Body of pancreas (tissue), 4 donors: Measurements from ENCODE around the gene LDLRAD4. TPM values are rescaled to one million over a fixed set of nuclear protein-coding genes. Genes with fewer than 3 reads are reported as not detected.

Experiments used
- ATAC-seq: fragments of 150-250 bp; one replicate; pipeline ENCODE4 v1.9.1; 2016
- DNase-seq, 4 donors: peaks; one replicate each; pipeline ENCODE4 v3.0.0-alpha.2; 2019
- H3K27ac ChIP-seq, 4 donors: fragments of 200-600 bp; sonication (generic); 1 replicate in 3 of 4; 2 replicates in 1 of 4; pipeline versions ENCODE4 v1.5.1 to v1.6.1; 2016 to 2019; ENCODE audit warnings: mild to moderate bottlenecking in 1 of 4, mixed read lengths in 1 of 4, moderate library complexity in 1 of 4
- H3K27me3 ChIP-seq, 2 donors: fragments of 200-600 bp; sonication (generic); one replicate each; pipeline ENCODE4 v1.6.0; 2016; ENCODE audit warnings: mild to moderate bottlenecking in 1 of 2
- H3K36me3 ChIP-seq, 2 donors: fragments of 200-600 bp; sonication (generic); replicated peaks in 1 of 2; 2 replicates each; pipeline ENCODE4 v1.5.1; 2016; ENCODE audit warnings: low read depth in 2 of 2; ENCODE audit not compliant: insufficient read depth in 1 of 2
- H3K4me1 ChIP-seq: fragments of 200-600 bp; sonication (generic); one replicate; pipeline ENCODE4 v1.6.0; 2016
- H3K4me3 ChIP-seq, 2 donors: fragments of 200-600 bp; sonication (generic); 1 replicate in 1 of 2; 2 replicates in 1 of 2; pipeline ENCODE4 v1.5.1; 2016 to 2019
- H3K9me3 ChIP-seq, 3 donors: fragments of 200-600 bp; sonication (generic); 1 replicate in 2 of 3; 2 replicates in 1 of 3; pipeline ENCODE4 v1.5.1; 2016
- POLR2A ChIP-seq, 3 donors: fragments of 450-650 bp; IDR thresholded peaks; one replicate each; pipeline ENCODE4 v1.6.1; 2016; ENCODE audit warnings: antibody characterized with exemption in 3 of 3, mild to moderate bottlenecking in 2 of 3
- WGBS, 2 donors: methylation state at CpG; one replicate each; pipeline ENCODE4 v1.1.5; 2017; 5-methylcytosine and 5-hydroxymethylcytosine counted together
- intact Hi-C: fragments of 100-400 bp; cut with DNase I; formaldehyde crosslinking; loops from one replicate; pipeline ENCODE4 v1.15.1; 2023
- total RNA-seq, 2 donors: library from RNA; depleted of rRNA; stranded (reverse); fragments of >200 nt; gene quantifications; one replicate each; pipeline ENCODE4 v1.1.0, GENCODE V29; 2016
- TF ChIP-seq, protein P1 (sequence below), 7 experiments: fragments of 450-650 bp in 4 of 7; fragments of 200-600 bp in 3 of 7; sonication (generic) in 3 of 7; IDR thresholded peaks; one replicate each; pipeline ENCODE4 v1.5.1; 2016 to 2019; ENCODE audit warnings: antibody characterized with exemption in 7 of 7

The LDLRAD4 gene
- total RNA-seq, 2 donors from 2014 or later = 8.6 to 35.9 TPM

- no peak for ATAC-seq
- Histone ChIP-seq H3K4me3 (no peak overlapping the region), H3K27ac (no peak overlapping the region), H3K36me3 (no peaks in the 10 kb centered on the region), H3K4me1 (peaks cover 18% of the 10 kb centered on the region), H3K9me3 (no peaks in the 10 kb centered on the region), H3K27me3 (no peaks in the 10 kb centered on the region)
- TF ChIP-seq POLR2A (IDR thresholded peaks at IDR 0.05) = no peak
- TF ChIP-seq, protein P1, sequence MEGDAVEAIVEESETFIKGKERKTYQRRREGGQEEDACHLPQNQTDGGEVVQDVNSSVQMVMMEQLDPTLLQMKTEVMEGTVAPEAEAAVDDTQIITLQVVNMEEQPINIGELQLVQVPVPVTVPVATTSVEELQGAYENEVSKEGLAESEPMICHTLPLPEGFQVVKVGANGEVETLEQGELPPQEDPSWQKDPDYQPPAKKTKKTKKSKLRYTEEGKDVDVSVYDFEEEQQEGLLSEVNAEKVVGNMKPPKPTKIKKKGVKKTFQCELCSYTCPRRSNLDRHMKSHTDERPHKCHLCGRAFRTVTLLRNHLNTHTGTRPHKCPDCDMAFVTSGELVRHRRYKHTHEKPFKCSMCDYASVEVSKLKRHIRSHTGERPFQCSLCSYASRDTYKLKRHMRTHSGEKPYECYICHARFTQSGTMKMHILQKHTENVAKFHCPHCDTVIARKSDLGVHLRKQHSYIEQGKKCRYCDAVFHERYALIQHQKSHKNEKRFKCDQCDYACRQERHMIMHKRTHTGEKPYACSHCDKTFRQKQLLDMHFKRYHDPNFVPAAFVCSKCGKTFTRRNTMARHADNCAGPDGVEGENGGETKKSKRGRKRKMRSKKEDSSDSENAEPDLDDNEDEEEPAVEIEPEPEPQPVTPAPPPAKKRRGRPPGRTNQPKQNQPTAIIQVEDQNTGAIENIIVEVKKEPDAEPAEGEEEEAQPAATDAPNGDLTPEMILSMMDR (IDR thresholded peaks at IDR 0.05) = no peak
- WGBS, 2 donors = 66 to 83% methylated on average over 7 of the region's 7 CpGs
- intact Hi-C loops = no loop called here
- DNase-seq = no peak
Measured at GRCh38 chr18:13291745-13292447, 73.3 kb downstream of the LDLRAD4 start.

GRCh38 chr18:13292736-13293135 lies 74.2 kb downstream of the LDLRAD4 start:
- 87 to 90% methylated on average over 12 of the region's 12 CpGs for WGBS, 2 donors
- DNase-seq (no peak), ATAC-seq (no peak)
- H3K4me1 ChIP-seq = peaks cover 18% of the 10 kb centered on the region
- intact Hi-C loops = no loop called here
- H3K4me3 ChIP-seq = no peak overlapping the region
- no peaks in the 10 kb centered on the region for H3K9me3 ChIP-seq
- no peak overlapping the region for H3K27ac ChIP-seq
- no peaks in the 10 kb centered on the region for H3K36me3 ChIP-seq
- TF ChIP-seq POLR2A (IDR thresholded peaks at IDR 0.05) = no peak
- TF ChIP-seq, protein P1 (IDR thresholded peaks at IDR 0.05) = no peak
- H3K27me3 ChIP-seq = no peaks in the 10 kb centered on the region

DNA sequence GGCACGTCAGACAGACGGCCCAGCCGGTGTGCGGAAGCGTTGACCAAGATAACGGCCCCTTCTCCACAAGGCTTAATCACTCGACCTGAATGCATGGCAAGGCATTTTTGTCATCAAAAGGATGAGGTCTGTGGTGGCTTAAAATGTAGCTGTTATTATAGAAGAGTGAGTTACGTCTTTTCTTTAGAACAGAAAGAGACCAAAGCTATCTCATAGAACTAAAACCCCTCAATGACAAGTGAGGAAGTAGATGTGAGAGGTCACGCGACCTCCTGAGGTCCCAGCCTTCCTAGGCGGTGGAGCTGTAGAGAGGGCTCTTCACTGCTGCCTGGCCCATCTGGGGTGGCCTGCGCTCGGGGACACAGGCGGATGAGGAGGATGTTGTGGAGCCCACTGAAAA lies 75.7 kb downstream of the LDLRAD4 start:
- Histone ChIP-seq H3K4me1 (peaks cover 18% of the 10 kb centered on the region), H3K36me3 (no peaks in the 10 kb centered on the region), H3K27ac (no peak overlapping the region), H3K27me3 (no peaks in the 10 kb centered on the region), H3K9me3 (no peaks in the 10 kb centered on the region), H3K4me3 (no peak overlapping the region)
- ATAC-seq (no peak), DNase-seq (no peak)
- TF ChIP-seq, protein P1 (IDR thresholded peaks at IDR 0.05) = no peak
- TF ChIP-seq POLR2A (IDR thresholded peaks at IDR 0.05) = no peak
- intact Hi-C loops = no loop called here
- WGBS, 2 donors = 82 to 88% methylated on average over 14 of the region's 14 CpGs

DNA sequence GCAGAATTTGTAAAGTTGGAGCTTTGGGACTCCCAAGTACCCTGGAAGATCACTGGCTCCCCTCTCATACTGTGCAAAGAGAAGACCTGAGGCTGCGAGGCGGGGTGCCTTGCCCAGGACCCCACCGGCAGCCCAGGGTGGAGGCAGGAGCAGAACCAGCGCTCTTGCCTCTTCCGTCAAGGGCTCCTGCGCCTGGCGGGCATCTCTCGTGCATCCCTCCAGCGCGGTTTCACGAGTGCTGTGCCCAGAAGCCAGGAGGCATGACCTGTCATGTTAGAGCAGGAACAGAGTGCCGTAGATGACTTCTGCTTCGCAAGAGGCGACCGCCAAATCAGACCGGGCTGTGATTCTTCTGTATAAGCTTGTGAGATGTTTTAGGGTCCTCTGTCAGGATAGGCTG lies 77.3 kb downstream of the LDLRAD4 start:
- WGBS, 2 donors = 83 to 88% methylated on average over 7 to 15 of the region's 16 CpGs
- H3K36me3 ChIP-seq = no peaks in the 10 kb centered on the region
- no peak for TF ChIP-seq POLR2A (IDR thresholded peaks at IDR 0.05)
- TF ChIP-seq, protein P1 (IDR thresholded peaks at IDR 0.05) = no peak
- H3K27ac ChIP-seq = no peak overlapping the region
- no peaks in the 10 kb centered on the region for H3K27me3 ChIP-seq
- intact Hi-C loops = no loop called here
- no peaks in the 10 kb centered on the region for H3K9me3 ChIP-seq
- H3K4me3 ChIP-seq = no peak overlapping the region
- no peak for ATAC-seq
- DNase-seq = no peak
- H3K4me1 ChIP-seq = peaks cover 16% of the 10 kb centered on the region
